HepG2 (cell line): ENCODE measurements around the gene RNF208. TPM values are rescaled to one million over a fixed set of nuclear protein-coding genes. Genes with fewer than 3 reads are reported as not detected.

ENCODE experiments used
- ATAC-seq: fragments of 200-7000 bp; cut with Tn5 transposase; 3 replicates; pipeline ENCODE4 v1.9.1; 2020; ENCODE audit warnings: mild to moderate bottlenecking, moderate library complexity
- BruUV-seq: library from RNA; stranded (reverse); fragments of 400-500 nt; replicated peaks from 2 replicates; lab custom pipeline; 2021; lab: Mats Ljungman, UMichigan
- CTCF ChIA-PET: fragments of 300-600 bp; formaldehyde crosslinking; extraction: SDS; loops from one replicate; lab custom pipeline; 2021; ENCODE audit warnings: low total read pairs, inconsistent platforms, low intra/inter-chr PET ratio; lab: Yijun Ruan, JAX
- POLR2A ChIA-PET: fragments of 350-600 bp; sonication (Branson Sonifier 250); formaldehyde crosslinking; loops from one replicate; lab custom pipeline; 2020; ENCODE audit warnings: antibody characterized with exemption, inconsistent platforms; lab: Yijun Ruan, JAX
- DNase-seq: peaks from one replicate; pipeline ENCODE4 v3.0.0-alpha.2; 2015; ENCODE audit warnings: low spot score
- FAIRE-seq: peaks from 3 replicates; lab custom pipeline; 2011; peaks lifted over from hg19 to GRCh38; lab: Jason Lieb, UNC
- H2AFZ ChIP-seq: one replicate; pipeline ENCODE4 v1.6.1; 2011; ENCODE audit warnings: low read length, inconsistent platforms
- H3K27ac ChIP-seq: fragments of 300-600 bp; 3 replicates; pipeline ENCODE4 v1.8.0; 2011; ENCODE audit warnings: mixed run types, mild to moderate bottlenecking, mixed read lengths, low read length, inconsistent platforms; ENCODE audit not compliant: insufficient read depth; ENCODE audit errors: extremely low read length
- H3K27me3 ChIP-seq, 2 experiments: fragments of 200-600 bp in 1 of 2; 2 replicates in 1 of 2; 3 replicates in 1 of 2; pipeline versions ENCODE4 v1.6.0 to v1.8.0; 2011; ENCODE audit warnings: low read length in 2 of 2, mild to moderate bottlenecking in 2 of 2, moderate library complexity in 2 of 2, inconsistent platforms in 1 of 2; ENCODE audit not compliant: insufficient read depth in 2 of 2, control insufficient read depth in 1 of 2
- H3K36me3 ChIP-seq, 2 experiments: fragments of 200-600 bp in 1 of 2; replicated peaks in 1 of 2; 2 replicates in 1 of 2; 3 replicates in 1 of 2; pipeline versions ENCODE4 v1.5.1 to v1.8.0; 2011; ENCODE audit warnings: low read length in 2 of 2, inconsistent platforms in 1 of 2; ENCODE audit not compliant: insufficient read depth in 2 of 2, control insufficient read depth in 1 of 2
- H3K4me1 ChIP-seq: 2 replicates; pipeline ENCODE4 v1.5.1; 2012; ENCODE audit warnings: low read length, inconsistent platforms; ENCODE audit not compliant: insufficient read depth
- H3K4me2 ChIP-seq: 2 replicates; pipeline ENCODE4 v1.6.0; 2011; ENCODE audit warnings: low read depth, low read length, inconsistent platforms
- H3K4me3 ChIP-seq, 3 experiments: fragments of 200-600 bp in 1 of 3; sonication (generic), shearing (Covaris generic) in 1 of 3; replicated peaks in 1 of 3; 2 replicates each; pipeline ENCODE4 v1.5.1; 2011 to 2016; ENCODE audit warnings: low read length in 3 of 3, inconsistent platforms in 2 of 3, low read depth in 2 of 3, mild to moderate bottlenecking in 2 of 3, control low read depth in 1 of 3, mixed read lengths in 1 of 3; ENCODE audit not compliant: insufficient read depth in 1 of 3
- H3K79me2 ChIP-seq: one replicate; pipeline ENCODE4 v1.6.1; 2011; ENCODE audit warnings: low read length, inconsistent platforms; ENCODE audit not compliant: insufficient read depth
- H3K9ac ChIP-seq: 2 replicates; pipeline ENCODE4 v1.6.0; 2011; ENCODE audit warnings: mild to moderate bottlenecking, low read depth, low read length, inconsistent platforms; ENCODE audit not compliant: insufficient read depth
- H3K9me3 ChIP-seq: 2 replicates; pipeline ENCODE4 v1.5.1; 2012; ENCODE audit warnings: mild to moderate bottlenecking, low read length
- H4K20me1 ChIP-seq: 2 replicates; pipeline ENCODE4 v1.6.0; 2011; ENCODE audit warnings: inconsistent platforms, mild to moderate bottlenecking, low read length, moderate library complexity; ENCODE audit not compliant: insufficient read depth
- AHR ChIP-seq: IDR thresholded peaks from 2 replicates; pipeline ENCODE4 v1.6.1; 2018; ENCODE audit warnings: missing genetic modification reagents, missing compliant biosample characterization
- CC2D1A ChIP-seq: sonication (generic); formaldehyde crosslinking; IDR thresholded peaks from 2 replicates; pipeline ENCODE4 v1.8.1; 2023; ENCODE audit warnings: mild to moderate bottlenecking, missing genetic modification reagents
- EEA1 ChIP-seq: sonication (generic); formaldehyde crosslinking; IDR thresholded peaks from 2 replicates; pipeline ENCODE4 v1.5.1; 2020; ENCODE audit warnings: mild to moderate bottlenecking, missing genetic modification reagents, borderline replicate concordance
- FOXM1 ChIP-seq: sonication (generic); formaldehyde crosslinking; IDR thresholded peaks from 2 replicates; pipeline ENCODE4 v1.5.0; 2020; ENCODE audit warnings: missing genetic modification reagents
- MIER3 ChIP-seq: IDR thresholded peaks from 2 replicates; pipeline ENCODE4 v1.6.1; 2016; ENCODE audit warnings: missing compliant biosample characterization, borderline replicate concordance
- MTF1 ChIP-seq: sonication (generic); formaldehyde crosslinking; IDR thresholded peaks from 2 replicates; pipeline ENCODE4 v1.5.0; 2020; ENCODE audit warnings: missing genetic modification reagents
- NCOA2 ChIP-seq: sonication (generic); formaldehyde crosslinking; IDR thresholded peaks from 2 replicates; pipeline ENCODE4 v1.8.0; 2022; ENCODE audit warnings: inconsistent platforms
- NR2C2 ChIP-seq: sonication (generic); formaldehyde crosslinking; IDR thresholded peaks from 2 replicates; pipeline ENCODE4 v1.4.0; 2020; ENCODE audit warnings: missing genetic modification reagents, mild to moderate bottlenecking, moderate library complexity, borderline replicate concordance
- TMF1 ChIP-seq: sonication (generic); formaldehyde crosslinking; IDR thresholded peaks from 2 replicates; pipeline ENCODE4 v1.8.1; 2022; ENCODE audit warnings: low read depth, missing genetic modification reagents
- ZBTB42 ChIP-seq: sonication (generic); formaldehyde crosslinking; IDR thresholded peaks from 2 replicates; pipeline ENCODE4 v1.5.0; 2020; ENCODE audit warnings: mild to moderate bottlenecking, missing genetic modification reagents
- ZMYM4 ChIP-seq: sonication (generic); formaldehyde crosslinking; IDR thresholded peaks from 2 replicates; pipeline ENCODE4 v1.8.1; 2023; ENCODE audit warnings: mild to moderate bottlenecking, missing genetic modification reagents
- ZNF12 ChIP-seq: sonication (generic); formaldehyde crosslinking; IDR thresholded peaks from 2 replicates; pipeline ENCODE4 v1.5.0; 2020; ENCODE audit warnings: missing genetic modification reagents
- ZNF235 ChIP-seq: sonication (generic); formaldehyde crosslinking; IDR thresholded peaks from 2 replicates; pipeline ENCODE4 v1.8.1; 2023; ENCODE audit warnings: mild to moderate bottlenecking, missing genetic modification reagents, borderline replicate concordance
- ZNF274 ChIP-seq: sonication (generic); formaldehyde crosslinking; IDR thresholded peaks from 2 replicates; pipeline ENCODE4 v1.5.1; 2020; ENCODE audit warnings: mild to moderate bottlenecking, missing genetic modification reagents
- ZNF275 ChIP-seq: sonication (generic); formaldehyde crosslinking; IDR thresholded peaks from 2 replicates; pipeline ENCODE4 v1.8.0; 2022; ENCODE audit warnings: missing genetic modification reagents, mild to moderate bottlenecking, inconsistent platforms, borderline replicate concordance
- ZNF282 ChIP-seq: fragments of 450-650 bp; IDR thresholded peaks from 2 replicates; pipeline ENCODE4 v1.6.1; 2018; ENCODE audit not compliant: partially characterized antibody
- ZNF362 ChIP-seq: sonication (generic); formaldehyde crosslinking; IDR thresholded peaks from 2 replicates; pipeline ENCODE4 v1.4.0; 2020; ENCODE audit warnings: missing genetic modification reagents, mild to moderate bottlenecking, borderline replicate concordance
- ZNF543 ChIP-seq: sonication (generic); formaldehyde crosslinking; IDR thresholded peaks from 2 replicates; pipeline ENCODE4 v1.4.0; 2020; ENCODE audit warnings: mild to moderate bottlenecking, missing genetic modification reagents
- ZNF547 ChIP-seq: sonication (generic); formaldehyde crosslinking; IDR thresholded peaks from 2 replicates; pipeline ENCODE4 v1.5.1; 2020; ENCODE audit warnings: mild to moderate bottlenecking, missing genetic modification reagents
- ZNF598 ChIP-seq: sonication (generic); formaldehyde crosslinking; IDR thresholded peaks from 2 replicates; pipeline ENCODE4 v1.5.1; 2020; ENCODE audit warnings: mild to moderate bottlenecking, missing genetic modification reagents, borderline replicate concordance
- ZNF674 ChIP-seq: sonication (generic); formaldehyde crosslinking; IDR thresholded peaks from 2 replicates; pipeline ENCODE4 v1.5.0; 2020; ENCODE audit warnings: low read depth, mild to moderate bottlenecking, missing genetic modification reagents
- WGBS: methylation state at CpG from one replicate; pipeline ENCODE4 v1.1.6; 2017; ENCODE audit warnings: low lambda C conversion rate; 5-methylcytosine and 5-hydroxymethylcytosine counted together
- in situ Hi-C: cut with HindIII; loops from 2 replicates; pipeline ENCODE4 v1.10.0; 2017; ENCODE audit warnings: low pct_unique_long_range_greater_than_20kb; ENCODE audit not compliant: extremely low pct_ligation_motif_present
- intact Hi-C: fragments of 100-400 bp; cut with micrococcal nuclease; formaldehyde crosslinking; loops from one replicate; pipeline ENCODE4 v1.10.0; 2022; ENCODE audit not compliant: unreplicated experiment
- polyA plus RNA-seq, 8 experiments: library from polyadenylated mRNA; depleted of rRNA in 3 of 8; stranded (reverse) in 7 of 8; unstranded in 1 of 8; fragments of >200 nt; fragmentation: Illumina TruSeq in 4 of 8; extraction: Trizol in 4 of 8; gene quantifications; 2 replicates each; pipeline versions ENCODE4 v1.2.1 to v1.2.3, GENCODE V29; 2011 to 2016; ENCODE audit warnings: low read depth in 4 of 8, missing spikeins in 1 of 8, mixed read lengths in 1 of 8; ENCODE audit not compliant: insufficient read depth in 1 of 8
- total RNA-seq, 5 experiments: library from RNA; depleted of rRNA; stranded (reverse); fragments of >200 nt; fragmentation: Illumina TruSeq; extraction: Trizol; gene quantifications; 2 replicates each; pipeline ENCODE4 v1.2.3, GENCODE V29; 2016; ENCODE audit warnings: low read depth in 1 of 5
- TF ChIP-seq, protein P1 (sequence below), 2 experiments: fragments of 450-650 bp in 1 of 2; sonication (generic) in 1 of 2; formaldehyde crosslinking; IDR thresholded peaks; 2 replicates each; pipeline versions ENCODE4 v1.5.0 to v1.8.0; 2020 to 2022; ENCODE audit warnings: mild to moderate bottlenecking in 1 of 2, missing genetic modification reagents in 1 of 2

RNF208 gene
- total and polyA plus RNA-seq, 2 of the 13 experiments (the other 11 are each of a cell fraction or from before 2014, with no cell fraction given) = 1.6 to 2.1 TPM

GRCh38 chr9:137256362-137256761 is 34.3 kb upstream of the RNF208 start:
- H3K4me2 ChIP-seq = peak overlapping the region; percentile 91
- peaks cover 18% of the 10 kb centered on the region for H3K79me2 ChIP-seq
- no peaks in the 10 kb centered on the region for H3K9me3 ChIP-seq
- H3K27ac ChIP-seq = no peak overlapping the region
- BruUV-seq = no TSS peak
- H3K27me3 ChIP-seq = no peaks in the 10 kb centered on the region; a peak in 1 of 5 replicates
- intact Hi-C loops (no loop called here), in situ Hi-C loops (no loop called here)
- peaks cover 11 to 17% of the 10 kb centered on the region in 2 experiments; a peak in 4 of 5 replicates for H3K36me3 ChIP-seq
- peak overlapping the region; percentile 81 for H3K9ac ChIP-seq
- WGBS = 80% methylated on average over 2 of the region's 15 CpGs
- FAIRE-seq (no peak), DNase-seq (no peak), ATAC-seq (no peak)
- CTCF ChIA-PET = no interaction called here
- no peaks in the 10 kb centered on the region for H4K20me1 ChIP-seq
- H2AFZ ChIP-seq = no peak overlapping the region
- POLR2A ChIA-PET = interaction anchor here (1.1 to 14.2 kb wide), 4 partner anchors 14 to 167 kb away, joined by 3 to 317 read pairs (median 28); partner anchors contain the start of genes EXD3, NOXA1, TOR4A and TUBB4B
- peaks cover 42% of the 10 kb centered on the region for H3K4me1 ChIP-seq
- peak overlapping the region; percentile 91 to 98 (median 91); a peak in 5 of 6 replicates for H3K4me3 ChIP-seq
- no peak for TF ChIP-seq FOXM1 (CRISPR knock-in tag)
- TF ChIP-seq ZNF547 (CRISPR knock-in tag) = peak; percentile 52; the same call in 1 of the 2 replicates
- no peak for TF ChIP-seq ZNF362
- no peak for TF ChIP-seq AHR (CRISPR knock-in tag)
- TF ChIP-seq ZMYM4 (CRISPR knock-in tag) = no peak
- no peak for TF ChIP-seq ZNF674 (CRISPR knock-in tag)
- TF ChIP-seq EEA1 (CRISPR knock-in tag) = no peak
- TF ChIP-seq ZNF12 = no peak
- TF ChIP-seq NR2C2 (CRISPR knock-in tag) = no peak
- TF ChIP-seq ZNF274 (CRISPR knock-in tag) = no peak
- TF ChIP-seq, protein P1, sequence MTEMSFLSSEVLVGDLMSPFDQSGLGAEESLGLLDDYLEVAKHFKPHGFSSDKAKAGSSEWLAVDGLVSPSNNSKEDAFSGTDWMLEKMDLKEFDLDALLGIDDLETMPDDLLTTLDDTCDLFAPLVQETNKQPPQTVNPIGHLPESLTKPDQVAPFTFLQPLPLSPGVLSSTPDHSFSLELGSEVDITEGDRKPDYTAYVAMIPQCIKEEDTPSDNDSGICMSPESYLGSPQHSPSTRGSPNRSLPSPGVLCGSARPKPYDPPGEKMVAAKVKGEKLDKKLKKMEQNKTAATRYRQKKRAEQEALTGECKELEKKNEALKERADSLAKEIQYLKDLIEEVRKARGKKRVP (CRISPR knock-in tag; IDR thresholded peaks at IDR 0.05) = no peak
- no peak for TF ChIP-seq CC2D1A (CRISPR knock-in tag)
- no peak for TF ChIP-seq ZNF275 (CRISPR knock-in tag)
- TF ChIP-seq ZNF235 (CRISPR knock-in tag) = no peak
- no peak for TF ChIP-seq MTF1 (CRISPR knock-in tag)
- no peak for TF ChIP-seq ZNF543 (CRISPR knock-in tag)
- 0 out of 2 replicates have a peak, but pooled peaks have one; percentile 57 for TF ChIP-seq ZNF598 (CRISPR knock-in tag)
- no peak for TF ChIP-seq TMF1 (CRISPR knock-in tag)
- TF ChIP-seq NCOA2 (CRISPR knock-in tag) = no peak
- no peak for TF ChIP-seq ZNF282
- no peak for TF ChIP-seq ZBTB42 (CRISPR knock-in tag)
- TF ChIP-seq MIER3 (CRISPR knock-in tag) = no peak
